ENCODE measurements around the gene PEX3.
A peak's percentile ranks its signal among the peaks of the same experiment; 100 is the strongest.
"Not testable (repeated sequence)": the region's sequence is repeated elsewhere in the genome, so short reads cannot be mapped to it uniquely, and the experiment has no call there.

PEX3 gene

GRCh38 chr6:143450453-143451371 lies at the start of gene PEX3, which contains the start of gene ADAT2:
Gene PEX3, plus strand, starts transcription at chr6:143450805. Its CDS starts 238 bp downstream, at chr6:143451043.
Gene ADAT2, minus strand, starts transcription at chr6:143450695. Its CDS starts 37 bp downstream, at chr6:143450658.
- DNase-seq: peak; percentile 92

- DNase-seq: no peak
These were observed 49.5 kb upstream of the PEX3 start for GRCh38 chr6:143401068-143401446.

- no peak for DNase-seq
These were observed 48.8 kb upstream of the PEX3 start for GRCh38 chr6:143401636-143402370.

GRCh38 chr6:143402721-143403336 lies 47.8 kb upstream of the PEX3 start:
- DNase-seq: no peak

- DNase-seq: no peak
These were observed 45.0 kb upstream of the PEX3 start for GRCh38 chr6:143405373-143406154.

- no peak for DNase-seq
These were observed 43.9 kb upstream of the PEX3 start for GRCh38 chr6:143406673-143407072.

- no peak for DNase-seq
These were observed 42.3 kb upstream of the PEX3 start for GRCh38 chr6:143408151-143408786.

- no peak for DNase-seq
These were observed 41.8 kb upstream of the PEX3 start for GRCh38 chr6:143408787-143409162.

GRCh38 chr6:143410859-143411270 lies 39.7 kb upstream of the PEX3 start:
- DNase-seq: no peak

- DNase-seq: no peak
These were observed 35.8 kb upstream of the PEX3 start for GRCh38 chr6:143414769-143415168.

GRCh38 chr6:143419526-143419925 lies 31.1 kb upstream of the PEX3 start:
- DNase-seq: peak; percentile 33

GRCh38 chr6:143426026-143426425 lies 24.6 kb upstream of the PEX3 start:
- no peak for DNase-seq

GRCh38 chr6:143427109-143427817 lies 23.3 kb upstream of the PEX3 start:
- peak; percentile 6 for DNase-seq

- no peak for DNase-seq
These were observed 20.6 kb upstream of the PEX3 start for GRCh38 chr6:143429970-143430369.

- DNase-seq: no peak
These were observed 19.4 kb upstream of the PEX3 start for GRCh38 chr6:143431226-143431625.

GRCh38 chr6:143432588-143432987 lies 18.0 kb upstream of the PEX3 start:
- DNase-seq: no peak

- no peak for DNase-seq
These were observed 9.6 kb upstream of the PEX3 start for GRCh38 chr6:143441010-143441409.

- no peak for DNase-seq
These were observed 8.7 kb upstream of the PEX3 start for GRCh38 chr6:143441680-143442545.

- no peak for DNase-seq
These were observed 7.5 kb upstream of the PEX3 start for GRCh38 chr6:143443096-143443495.

- DNase-seq: not testable (repeated sequence)
These were observed 2.7 kb upstream of the PEX3 start for GRCh38 chr6:143447865-143448264.
